HG02884 (cell line): ENCODE results near the gene USP32.
"Not testable (repeated sequence)": the region's sequence is repeated elsewhere in the genome, so short reads cannot be mapped to it uniquely, and the experiment has no call there.

Experiments
- ATAC-seq: cut with Tn5 transposase; IDR thresholded peaks from one replicate; pipeline ENCODE4 v1.9.1; 2021; ENCODE audit warnings: mild to moderate bottlenecking, moderate library complexity; ENCODE audit not compliant: unreplicated experiment

The USP32 gene

GRCh38 chr17:60333628-60334031 is 58.3 kb downstream of the USP32 start:
- no peak for ATAC-seq

DNA sequence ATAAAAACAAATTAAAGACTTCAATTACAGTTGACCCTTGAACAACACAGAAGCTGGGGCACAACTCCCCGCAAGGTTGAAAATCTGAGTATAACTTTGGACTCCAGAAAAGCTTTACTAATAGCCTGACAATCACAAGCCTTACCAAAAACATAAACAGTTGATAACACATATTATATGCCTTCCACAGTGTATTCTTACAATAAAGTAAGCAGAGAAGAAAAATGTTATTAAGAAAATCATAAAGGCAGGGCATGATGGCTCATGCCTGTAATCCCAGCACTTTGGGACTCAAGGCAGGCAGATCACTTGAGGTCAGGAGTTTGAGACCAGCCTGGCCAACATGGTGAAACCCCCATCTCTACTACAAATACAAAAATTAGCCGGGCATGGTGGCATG is 58.9 kb downstream of the USP32 start:
- ATAC-seq: not testable (repeated sequence)

GRCh38 chr17:60332574-60332973 is 59.4 kb downstream of the USP32 start:
- no peak for ATAC-seq

DNA sequence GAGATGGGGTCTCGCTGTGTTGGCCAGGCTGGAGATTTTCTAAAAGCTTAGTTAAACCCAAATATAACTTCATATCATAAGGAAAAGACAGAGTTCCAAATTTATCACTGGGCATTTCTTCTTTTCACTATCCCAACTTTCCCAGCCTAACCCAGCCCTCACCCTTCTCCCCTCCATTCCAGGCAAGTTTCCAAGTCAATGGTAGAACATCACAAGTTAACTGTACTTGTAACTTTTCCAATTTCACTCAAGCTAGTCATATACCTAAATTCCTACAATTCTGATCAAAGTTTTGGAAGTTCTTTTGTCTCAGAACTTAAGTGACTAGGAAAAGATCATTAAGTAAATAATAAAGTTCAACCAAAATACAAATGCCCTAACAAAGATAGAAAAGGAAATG is 61.2 kb downstream of the USP32 start:
- no peak for ATAC-seq

DNA sequence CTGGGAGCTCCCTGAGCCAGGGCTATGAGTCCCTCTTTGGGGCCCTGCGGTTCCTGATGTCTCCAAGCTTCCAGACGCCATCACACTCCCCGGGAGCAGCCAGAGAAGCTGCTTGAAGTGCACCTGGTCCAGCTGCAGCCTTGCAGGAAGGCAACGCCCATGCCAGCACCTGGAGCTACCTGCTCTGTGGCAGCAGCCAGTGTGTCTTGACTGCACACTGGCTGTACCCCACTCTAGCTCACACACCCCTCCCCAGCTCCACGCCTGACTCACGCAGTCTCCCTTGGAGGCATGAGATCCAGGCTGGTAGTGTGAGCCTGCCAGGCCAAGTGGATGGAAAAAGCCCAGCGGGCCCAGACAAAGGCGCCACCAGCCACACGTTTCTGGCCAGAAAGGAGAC is 63.3 kb downstream of the USP32 start:
- no peak for ATAC-seq

- no peak for ATAC-seq
Observed at GRCh38 chr17:60327901-60328273, 64.0 kb downstream of the USP32 start.

DNA sequence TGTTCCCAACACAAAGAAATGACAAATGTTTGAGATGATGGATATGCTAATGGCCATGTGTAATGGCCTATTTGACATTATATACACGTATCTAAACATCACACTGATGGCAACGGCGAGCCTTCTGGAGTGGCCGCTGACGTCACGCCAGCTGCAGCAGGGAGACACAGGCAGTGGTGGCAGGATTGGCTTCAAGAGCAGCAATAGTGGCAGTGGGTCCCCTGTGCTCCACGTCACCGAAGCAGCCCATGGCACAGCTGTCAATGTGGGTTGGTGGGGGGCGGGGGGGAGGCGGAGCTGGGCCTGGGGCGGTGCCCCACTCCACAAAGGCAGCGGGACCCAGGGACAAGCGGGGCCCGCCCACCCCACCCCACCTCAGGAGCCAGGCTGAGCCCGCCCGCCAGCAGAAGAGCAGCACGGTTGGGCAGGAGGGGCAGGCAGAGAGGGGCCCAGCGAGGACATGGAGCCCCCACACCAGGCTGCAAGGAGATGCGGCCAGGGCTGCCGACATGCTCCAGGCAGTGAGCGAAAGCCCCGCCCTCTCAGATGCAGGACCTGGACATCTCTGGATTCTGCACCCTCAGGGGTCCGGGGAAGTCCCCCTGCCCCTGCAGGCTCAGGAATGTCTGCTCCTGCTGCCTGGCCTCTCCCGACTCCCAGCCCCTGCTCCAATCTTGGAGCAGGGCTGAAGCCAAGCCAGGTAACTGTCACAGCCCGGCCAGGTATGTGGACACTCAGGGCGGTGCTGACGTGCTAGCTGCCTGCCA is 64.6 kb downstream of the USP32 start:
- ATAC-seq: no peak

DNA sequence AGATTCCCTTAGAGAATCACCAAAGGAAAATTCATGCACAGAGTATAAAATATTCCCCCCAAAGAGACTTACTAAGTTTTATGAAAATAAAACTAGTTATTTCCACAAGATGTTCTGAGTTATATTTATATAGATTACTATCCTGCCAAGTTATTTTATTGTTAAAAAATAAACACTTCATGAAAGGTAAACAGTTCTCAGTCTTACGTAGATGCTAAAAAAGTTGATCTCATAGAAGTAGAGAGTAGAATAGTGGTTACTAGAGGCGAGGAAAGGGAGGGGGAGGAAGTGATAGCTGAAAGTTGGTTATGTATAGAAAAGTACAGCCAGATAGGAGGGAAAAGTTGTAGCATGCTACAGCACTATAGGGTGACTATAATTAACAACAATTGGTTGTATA is 65.2 kb downstream of the USP32 start:
- no peak for ATAC-seq

DNA sequence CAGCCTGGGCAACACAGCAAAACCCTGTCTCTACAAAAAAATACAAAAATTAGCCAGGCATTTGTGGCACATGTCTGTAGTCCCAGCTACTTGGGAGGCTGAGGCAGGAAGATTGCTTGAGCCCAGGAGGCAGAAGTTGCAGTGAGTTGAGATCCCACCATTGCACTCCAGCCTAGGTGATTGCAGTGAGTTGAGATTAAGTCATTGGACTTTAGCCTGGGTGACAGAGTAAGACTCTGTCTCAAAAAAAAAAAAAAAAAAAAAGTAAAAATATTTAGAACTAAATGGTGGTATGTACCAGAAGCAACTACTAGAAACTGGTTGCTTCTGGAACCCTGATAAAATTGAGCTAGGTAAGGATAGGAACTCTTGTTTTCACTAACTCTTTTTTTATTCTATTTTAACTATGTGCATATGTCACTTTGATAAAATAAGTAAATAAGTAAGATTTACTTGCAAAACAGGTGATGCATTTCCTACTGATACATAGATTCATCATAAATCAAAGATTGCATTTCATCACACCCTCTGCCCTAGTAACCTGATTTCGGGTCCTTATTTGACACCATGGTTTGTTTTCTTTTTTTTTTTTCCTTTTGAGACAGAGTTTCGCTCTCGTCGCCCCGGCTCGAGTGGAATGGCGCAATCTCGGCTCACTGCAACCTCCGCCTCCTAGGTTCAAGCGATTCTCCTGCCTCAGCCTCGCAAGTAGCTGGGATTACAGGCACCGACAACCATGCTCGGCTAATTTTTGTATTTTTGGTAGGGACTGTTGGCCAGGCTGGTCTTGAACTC is 66.0 kb downstream of the USP32 start:
- no peak for ATAC-seq

- ATAC-seq: no peak
Observed at GRCh38 chr17:60323754-60324153, 68.2 kb downstream of the USP32 start.

- no peak for ATAC-seq
Observed at GRCh38 chr17:60322056-60322387, 69.9 kb downstream of the USP32 start.

- ATAC-seq: no peak
Observed at GRCh38 chr17:60321336-60322055, 70.4 kb downstream of the USP32 start.

- no peak for ATAC-seq
Observed at GRCh38 chr17:60318830-60319229, 73.1 kb downstream of the USP32 start.

DNA sequence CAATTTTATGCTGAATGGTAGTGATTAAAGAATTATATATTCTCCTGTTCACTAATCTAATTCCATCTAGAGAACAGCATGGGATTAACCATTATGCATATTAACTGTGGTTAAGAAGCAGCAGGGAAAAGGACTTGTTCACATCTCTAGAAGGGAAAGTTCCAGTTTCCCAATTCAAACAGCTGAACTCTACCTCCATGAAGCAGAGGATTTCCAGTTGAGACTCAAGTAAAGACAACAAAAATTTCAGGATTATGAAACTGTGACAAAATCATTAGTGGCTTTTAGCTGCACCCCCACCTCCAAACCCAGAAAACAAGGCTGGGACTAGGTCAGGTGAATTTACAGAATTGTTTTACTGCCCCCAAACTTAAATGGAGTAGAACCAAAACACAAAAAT is 73.6 kb downstream of the USP32 start:
- ATAC-seq: no peak

DNA sequence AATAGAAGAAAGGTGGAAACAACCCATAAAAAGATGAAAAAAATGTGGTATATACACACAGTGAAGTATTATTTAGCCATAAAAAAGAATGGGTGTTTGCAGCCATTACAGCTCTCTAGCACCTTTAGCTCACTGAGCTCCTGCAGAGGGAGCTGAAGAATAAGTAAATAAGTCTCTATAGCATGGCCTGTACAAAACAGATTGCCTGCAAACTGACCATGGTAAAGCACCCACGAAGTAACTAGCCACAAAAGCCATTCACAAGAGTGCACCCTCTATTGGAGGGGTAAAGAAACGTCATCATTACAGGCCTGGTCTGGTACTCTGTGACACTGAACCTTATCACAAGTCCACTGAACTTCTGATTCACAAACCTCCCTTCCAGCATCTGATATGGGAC is 76.3 kb downstream of the USP32 start:
- no peak for ATAC-seq

DNA sequence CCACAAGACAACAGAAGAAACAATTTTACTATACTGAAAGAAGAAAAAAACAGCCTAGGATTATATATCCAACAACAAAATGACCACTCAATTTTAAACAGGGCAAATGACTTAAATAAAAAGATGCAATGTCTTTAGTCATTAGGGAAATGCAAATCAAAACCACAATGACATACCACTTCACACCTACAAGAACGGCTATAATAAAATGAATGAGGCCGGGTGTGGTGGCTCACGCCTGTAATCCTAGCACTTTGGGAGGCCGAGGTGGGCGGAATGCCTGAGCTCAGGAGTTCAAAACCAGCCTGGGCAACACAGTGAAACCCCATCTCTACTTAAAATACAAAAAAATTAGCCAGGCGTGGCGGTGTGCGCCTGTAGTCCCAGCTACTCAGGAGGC is 77.0 kb downstream of the USP32 start:
- ATAC-seq: not testable (repeated sequence)

GRCh38 chr17:60314423-60314822 is 77.5 kb downstream of the USP32 start:
- no peak for ATAC-seq

DNA sequence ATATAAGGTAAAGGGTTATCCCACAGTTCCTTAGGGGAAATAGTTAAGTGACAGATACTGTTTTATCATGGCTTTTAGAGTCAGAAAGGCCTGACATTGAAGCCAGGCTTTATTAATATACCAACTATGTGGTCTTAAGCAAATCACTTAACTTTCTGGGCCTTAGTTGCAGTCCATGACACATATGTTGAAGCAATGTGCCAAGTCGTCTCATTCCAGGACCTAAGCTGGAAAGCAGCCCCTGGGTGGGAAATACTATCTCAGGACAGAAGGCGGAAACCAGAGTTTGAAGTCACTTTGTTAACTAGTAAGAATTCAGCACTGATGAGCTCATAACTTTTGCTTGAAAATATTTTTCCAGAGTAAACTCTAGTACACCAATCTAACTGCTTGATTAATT is 80.0 kb downstream of the USP32 start:
- no peak for ATAC-seq

DNA sequence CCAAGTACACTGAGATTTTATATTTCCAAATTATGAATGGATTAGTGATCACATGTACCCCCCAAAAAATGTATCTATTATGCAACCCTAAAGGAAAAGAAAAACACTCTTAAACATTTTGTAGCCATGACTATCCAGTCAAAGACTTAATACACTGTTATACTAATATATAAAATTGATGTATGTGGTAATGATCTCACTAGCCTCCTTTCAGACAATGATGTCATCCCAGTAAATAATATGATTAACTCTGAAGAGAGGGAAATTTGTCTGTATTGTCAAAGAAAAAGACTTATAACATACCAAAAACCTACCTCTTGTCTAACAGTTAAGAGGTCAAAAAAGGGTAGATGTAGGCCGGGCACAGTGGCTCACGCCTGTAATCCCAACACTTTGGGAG is 80.7 kb downstream of the USP32 start:
- no peak for ATAC-seq

- ATAC-seq: peak; percentile 52
Observed at GRCh38 chr17:60305141-60305540, 86.8 kb downstream of the USP32 start.

- ATAC-seq: no peak
Observed at GRCh38 chr17:60304502-60304901, 87.4 kb downstream of the USP32 start.
